Left lung (tissue), 10 donors: ENCODE data around the gene MGAT5B. TPM values are rescaled to one million over a fixed set of nuclear protein-coding genes. Genes with fewer than 3 reads are reported as not detected.

ENCODE experiments used
- ATAC-seq: fragments of 200-7000 bp; cut with Tn5 transposase; one replicate; pipeline ENCODE4 v1.9.1; 2020; ENCODE audit warnings: moderate library complexity
- DNase-seq, 4 donors: peaks; one replicate each; pipeline ENCODE4 v3.0.0-alpha.2; 2013 to 2020
- H3K27ac ChIP-seq, 2 donors: fragments of 200-600 bp; sonication (generic) in 1 of 2; one replicate each; pipeline versions ENCODE4 v1.5.0 to v1.8.0; 2020 to 2021
- H3K27me3 ChIP-seq, 2 donors: fragments of 200-600 bp; sonication (generic) in 1 of 2; one replicate each; pipeline versions ENCODE4 v1.5.0 to v1.8.0; 2020 to 2021
- H3K36me3 ChIP-seq, 2 donors: fragments of 200-600 bp; sonication (generic) in 1 of 2; one replicate each; pipeline versions ENCODE4 v1.5.0 to v1.8.0; 2020 to 2021
- H3K4me1 ChIP-seq, 2 donors: fragments of 200-600 bp; one replicate each; pipeline ENCODE4 v1.8.0; 2021
- H3K4me3 ChIP-seq, 2 donors: fragments of 200-600 bp; sonication (generic) in 1 of 2; one replicate each; pipeline versions ENCODE4 v1.5.0 to v1.8.0; 2020 to 2021; ENCODE audit warnings: mild to moderate bottlenecking in 1 of 2
- H3K9me3 ChIP-seq, 2 donors: fragments of 200-600 bp; sonication (generic) in 1 of 2; one replicate each; pipeline versions ENCODE4 v1.5.0 to v1.8.0; 2020 to 2021
- CTCF ChIP-seq, 2 donors: fragments of 200-600 bp; sonication (generic) in 1 of 2; IDR thresholded peaks; one replicate each; pipeline versions ENCODE4 v1.5.0 to v1.8.0; 2021; ENCODE audit warnings: antibody characterized with exemption in 2 of 2
- intact Hi-C, 2 donors: fragments of 100-400 bp; cut with DNase I; formaldehyde crosslinking; loops; one replicate each; pipeline versions ENCODE4 v1.11.2 to v1.14.2; 2022
- polyA plus RNA-seq, 6 donors: library from polyadenylated mRNA; unstranded; fragments of 120-200 nt; gene quantifications; one replicate each; pipeline ENCODE4 v1.2.1, GENCODE V29; 2013; ENCODE audit not compliant: insufficient read length in 6 of 6
- total RNA-seq, 2 donors: library from RNA; stranded (reverse); fragmentation: NEBNext Ultra II Directional; extraction: Animal tissue kit (Norgen Biotek cat#: 25700); gene quantifications; one replicate each; pipeline ENCODE4 v1.2.1, GENCODE V29; 2021
- donor health status: DM: no; HTN: yes; CAD: no.
- donor health status: DM: no; HTN: no; CAD: no.

MGAT5B gene
- total and polyA plus RNA-seq, 8 donors, result 1.0 to 1.9 (median 1.3) TPM

GRCh38 chr17:76949913-76950695 lies 81.9 kb downstream of the MGAT5B start:
- intact Hi-C loops, result no loop called here
- Histone ChIP-seq H3K27ac (no peak overlapping the region), H3K27me3 (no peaks in the 10 kb centered on the region), H3K4me3 (no peak overlapping the region), H3K36me3 (no peaks in the 10 kb centered on the region), H3K9me3 (no peaks in the 10 kb centered on the region), H3K4me1 (no peaks in the 10 kb centered on the region)
- ATAC-seq, result no peak
- TF ChIP-seq CTCF (IDR thresholded peaks at IDR 0.05), result no peak
- DNase-seq, result no peak

- DNase-seq, result no peak
- no peak for ATAC-seq
- no peak overlapping the region for H3K27ac ChIP-seq
- H3K4me3 ChIP-seq, result no peak overlapping the region
- no peaks in the 10 kb centered on the region for H3K4me1 ChIP-seq
- peaks cover 0 to 2% of the 10 kb centered on the region in 2 donors for H3K27me3 ChIP-seq
- intact Hi-C loops, result no loop called here
- no peaks in the 10 kb centered on the region for H3K36me3 ChIP-seq
- no peaks in the 10 kb centered on the region for H3K9me3 ChIP-seq
- TF ChIP-seq CTCF (IDR thresholded peaks at IDR 0.05), result no peak
Measured at GRCh38 chr17:76951375-76951905, 83.2 kb downstream of the MGAT5B start.

GRCh38 chr17:76952402-76952801 lies 84.2 kb downstream of the MGAT5B start:
- Histone ChIP-seq H3K9me3 (no peaks in the 10 kb centered on the region), H3K4me3 (no peak overlapping the region), H3K27me3 (peaks cover 0 to 12% of the 10 kb centered on the region in 2 donors), H3K36me3 (no peaks in the 10 kb centered on the region), H3K27ac (no peak overlapping the region), H3K4me1 (no peaks in the 10 kb centered on the region)
- DNase-seq (no peak), ATAC-seq (no peak)
- intact Hi-C loops, result no loop called here
- no peak for TF ChIP-seq CTCF (IDR thresholded peaks at IDR 0.05)

- Histone ChIP-seq H3K9me3 (no peaks in the 10 kb centered on the region), H3K36me3 (no peaks in the 10 kb centered on the region), H3K27ac (no peak overlapping the region), H3K27me3 (peaks cover 0 to 18% of the 10 kb centered on the region in 2 donors), H3K4me1 (no peaks in the 10 kb centered on the region), H3K4me3 (no peak overlapping the region)
- TF ChIP-seq CTCF (IDR thresholded peaks at IDR 0.05), result no peak
- DNase-seq (no peak), ATAC-seq (no peak)
- intact Hi-C loops, result no loop called here
Measured at GRCh38 chr17:76953066-76953465, 84.9 kb downstream of the MGAT5B start.

- H3K4me3 ChIP-seq, result no peak overlapping the region
- intact Hi-C loops, result no loop called here
- no peak overlapping the region for H3K27ac ChIP-seq
- H3K4me1 ChIP-seq, result no peaks in the 10 kb centered on the region
- DNase-seq (no peak), ATAC-seq (no peak)
- no peak for TF ChIP-seq CTCF (IDR thresholded peaks at IDR 0.05)
- no peaks in the 10 kb centered on the region for H3K36me3 ChIP-seq
- H3K9me3 ChIP-seq, result no peaks in the 10 kb centered on the region
- H3K27me3 ChIP-seq, result peaks cover 0 to 27% of the 10 kb centered on the region in 2 donors
Measured at GRCh38 chr17:76953946-76954345, 85.7 kb downstream of the MGAT5B start.
